Measurements from ENCODE around the gene CSTPP1. TPM values are rescaled to one million over a fixed set of nuclear protein-coding genes. Genes with fewer than 3 reads are reported as not detected.
A peak's percentile ranks its signal among the peaks of the same experiment; 100 is the strongest.

The CSTPP1 gene
- total and polyA plus RNA-seq, 2 donors (not counting 1 experiment from before 2014, with no cell fraction given) = 15.5 to 34.1 TPM

GRCh38 chr11:46999217-46999616 is 62.7 kb downstream of the CSTPP1 start:
- H3K4me3 ChIP-seq (replicated peaks in 1 of 4; ENCODE audit: control extremely low read depth in 1 of 4, insufficient read depth in 1 of 4, low read depth in 3 of 4, low read length in 4 of 4) = no peak overlapping the region
- H3K27me3 ChIP-seq (ENCODE audit: control insufficient read depth, insufficient read depth, low read length) = no peaks in the 10 kb centered on the region
- H3K79me2 ChIP-seq (ENCODE audit: control insufficient read depth, insufficient read depth, low read length) = no peaks in the 10 kb centered on the region
- no peaks in the 10 kb centered on the region for H4K20me1 ChIP-seq (ENCODE audit: control insufficient read depth, extremely low read depth, insufficient read depth, low read length)
- no peak for DNase-seq (ENCODE audit: low read depth in 2 of 2)
- no peak overlapping the region for H2AFZ ChIP-seq (ENCODE audit: low read length)
- H3K36me3 ChIP-seq (ENCODE audit: control insufficient read depth, insufficient read depth, low read length) = no peaks in the 10 kb centered on the region
- H3K4me2 ChIP-seq (ENCODE audit: extremely low read depth, insufficient read depth, low read length) = no peak overlapping the region
- H3K27ac ChIP-seq (ENCODE audit: insufficient read depth, low read length) = no peak overlapping the region
- TF ChIP-seq CTCF (conservative IDR thresholded peaks at IDR 0.05 in 1 of 2, IDR thresholded peaks at IDR 0.05 in 1 of 2; ENCODE audit: low read depth in 1 of 2, low read length in 2 of 2) (no peak), EZH2 (IDR thresholded peaks at IDR 0.05; ENCODE audit: low read length, missing control alignments) (no peak)
- H3K9ac ChIP-seq (ENCODE audit: insufficient read depth, low read length) = no peak overlapping the region
- no peaks in the 10 kb centered on the region for H3K9me3 ChIP-seq (ENCODE audit: control insufficient read depth, insufficient read depth, low read depth, low read length)
- H3K4me1 ChIP-seq (ENCODE audit: control insufficient read depth, extremely low read depth, insufficient read depth, low read length) = peaks cover 2% of the 10 kb centered on the region

GRCh38 chr11:47000033-47000432 is 63.5 kb downstream of the CSTPP1 start:
- Histone ChIP-seq H3K4me3 (replicated peaks in 1 of 4; ENCODE audit: control extremely low read depth in 1 of 4, insufficient read depth in 1 of 4, low read depth in 3 of 4, low read length in 4 of 4) (no peak overlapping the region), H3K36me3 (ENCODE audit: control insufficient read depth, insufficient read depth, low read length) (no peaks in the 10 kb centered on the region), H3K27ac (ENCODE audit: insufficient read depth, low read length) (no peak overlapping the region), H3K27me3 (ENCODE audit: control insufficient read depth, insufficient read depth, low read length) (no peaks in the 10 kb centered on the region), H4K20me1 (ENCODE audit: control insufficient read depth, extremely low read depth, insufficient read depth, low read length) (no peaks in the 10 kb centered on the region), H3K79me2 (ENCODE audit: control insufficient read depth, insufficient read depth, low read length) (no peaks in the 10 kb centered on the region), H3K9ac (ENCODE audit: insufficient read depth, low read length) (no peak overlapping the region), H3K9me3 (ENCODE audit: control insufficient read depth, insufficient read depth, low read depth, low read length) (no peaks in the 10 kb centered on the region), H3K4me1 (ENCODE audit: control insufficient read depth, extremely low read depth, insufficient read depth, low read length) (peaks cover 3% of the 10 kb centered on the region), H3K4me2 (ENCODE audit: extremely low read depth, insufficient read depth, low read length) (no peak overlapping the region), H2AFZ (ENCODE audit: low read length) (no peak overlapping the region)
- TF ChIP-seq CTCF (conservative IDR thresholded peaks at IDR 0.05 in 1 of 2, IDR thresholded peaks at IDR 0.05 in 1 of 2; ENCODE audit: low read depth in 1 of 2, low read length in 2 of 2) (no peak), EZH2 (IDR thresholded peaks at IDR 0.05; ENCODE audit: low read length, missing control alignments) (no peak)
- DNase-seq (ENCODE audit: low read depth in 2 of 2) = peak in 1 of 2 donors; percentile 21

DNA sequence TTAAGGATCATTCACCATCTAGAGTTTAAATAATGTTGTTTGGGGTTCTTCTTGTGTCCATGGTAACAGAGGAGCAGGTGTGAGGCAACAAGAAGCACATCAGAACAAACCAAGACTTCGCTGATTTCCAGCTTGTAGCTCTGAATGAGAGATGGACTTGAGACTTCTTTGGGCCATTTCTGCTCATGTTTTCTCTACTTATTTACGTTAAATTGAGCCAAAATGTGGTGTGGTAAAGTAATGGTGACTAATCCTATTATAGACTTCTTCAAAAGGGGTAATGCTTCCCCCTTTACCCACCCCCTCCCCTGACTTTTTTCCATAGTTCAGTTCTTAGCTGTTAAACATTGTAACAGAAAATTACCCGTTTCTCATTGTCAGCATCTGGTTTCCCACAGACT is 65.2 kb downstream of the CSTPP1 start:
- H3K27ac ChIP-seq (ENCODE audit: insufficient read depth, low read length) = no peak overlapping the region
- H3K27me3 ChIP-seq (ENCODE audit: control insufficient read depth, insufficient read depth, low read length) = no peaks in the 10 kb centered on the region
- H3K4me2 ChIP-seq (ENCODE audit: extremely low read depth, insufficient read depth, low read length) = no peak overlapping the region
- no peaks in the 10 kb centered on the region for H4K20me1 ChIP-seq (ENCODE audit: control insufficient read depth, extremely low read depth, insufficient read depth, low read length)
- H3K4me3 ChIP-seq (replicated peaks in 1 of 4; ENCODE audit: control extremely low read depth in 1 of 4, insufficient read depth in 1 of 4, low read depth in 3 of 4, low read length in 4 of 4) = no peak overlapping the region
- DNase-seq (ENCODE audit: low read depth in 2 of 2) = peak; percentile 37 to 62
- no peak for TF ChIP-seq CTCF (conservative IDR thresholded peaks at IDR 0.05 in 1 of 2, IDR thresholded peaks at IDR 0.05 in 1 of 2; ENCODE audit: low read depth in 1 of 2, low read length in 2 of 2)
- no peak for TF ChIP-seq EZH2 (IDR thresholded peaks at IDR 0.05; ENCODE audit: low read length, missing control alignments)
- H3K9ac ChIP-seq (ENCODE audit: insufficient read depth, low read length) = no peak overlapping the region
- no peak overlapping the region for H2AFZ ChIP-seq (ENCODE audit: low read length)
- peaks cover 3% of the 10 kb centered on the region for H3K4me1 ChIP-seq (ENCODE audit: control insufficient read depth, extremely low read depth, insufficient read depth, low read length)
- H3K79me2 ChIP-seq (ENCODE audit: control insufficient read depth, insufficient read depth, low read length) = no peaks in the 10 kb centered on the region
- no peaks in the 10 kb centered on the region for H3K9me3 ChIP-seq (ENCODE audit: control insufficient read depth, insufficient read depth, low read depth, low read length)
- H3K36me3 ChIP-seq (ENCODE audit: control insufficient read depth, insufficient read depth, low read length) = no peaks in the 10 kb centered on the region
